Glomerular visceral epithelial cell (primary cell): ENCODE results near the gene KBTBD12.
"Not testable (repeated sequence)": the region's sequence is repeated elsewhere in the genome, so short reads cannot be mapped to it uniquely, and the experiment has no call there.

Source experiments
- DNase-seq: peaks from one replicate; pipeline ENCODE4 v3.0.0-alpha.2; 2016; ENCODE audit errors: extremely low spot score

KBTBD12 gene

GRCh38 chr3:127903611-127904375 lies 11.2 kb upstream of the KBTBD12 start:
- DNase-seq = no peak

- no peak for DNase-seq
Measured at GRCh38 chr3:127905556-127905955, 9.5 kb upstream of the KBTBD12 start.

GRCh38 chr3:127906653-127907052 lies 8.4 kb upstream of the KBTBD12 start:
- DNase-seq = not testable (repeated sequence)

GRCh38 chr3:127908202-127908601 lies 6.8 kb upstream of the KBTBD12 start:
- DNase-seq = no peak

GRCh38 chr3:127908951-127909350 lies 6.1 kb upstream of the KBTBD12 start:
- DNase-seq = no peak

- DNase-seq = no peak
Measured at GRCh38 chr3:127909646-127910045, 5.4 kb upstream of the KBTBD12 start.

GRCh38 chr3:127911421-127911931 lies 3.6 kb upstream of the KBTBD12 start:
- DNase-seq = no peak

- not testable (repeated sequence) for DNase-seq
Measured at GRCh38 chr3:127913841-127914240, 1.2 kb upstream of the KBTBD12 start.

- no peak for DNase-seq
Measured at GRCh38 chr3:127914584-127914983, 448 bp upstream of the KBTBD12 start.

GRCh38 chr3:127915937-127916493 lies 983 bp downstream of the KBTBD12 start:
- no peak for DNase-seq

- no peak for DNase-seq
Measured at GRCh38 chr3:127920738-127921137, 5.7 kb downstream of the KBTBD12 start.

GRCh38 chr3:127923611-127924010 lies 8.6 kb downstream of the KBTBD12 start:
- DNase-seq = no peak

GRCh38 chr3:127925384-127925783 lies 10.4 kb downstream of the KBTBD12 start:
- DNase-seq = no peak

- no peak for DNase-seq
Measured at GRCh38 chr3:127927829-127928604, 13.0 kb downstream of the KBTBD12 start.

GRCh38 chr3:127929818-127930413 lies 14.9 kb downstream of the KBTBD12 start:
- no peak for DNase-seq

- DNase-seq = no peak
Measured at GRCh38 chr3:127933396-127933795, 18.4 kb downstream of the KBTBD12 start.

- no peak for DNase-seq
Measured at GRCh38 chr3:127938800-127939199, 23.8 kb downstream of the KBTBD12 start.

GRCh38 chr3:127940116-127940515 lies 25.1 kb downstream of the KBTBD12 start:
- no peak for DNase-seq

- no peak for DNase-seq
Measured at GRCh38 chr3:127942613-127943012, 27.6 kb downstream of the KBTBD12 start.

- DNase-seq = no peak
Measured at GRCh38 chr3:127948211-127948610, 33.2 kb downstream of the KBTBD12 start.

GRCh38 chr3:127949446-127950055 lies 34.5 kb downstream of the KBTBD12 start:
- DNase-seq = no peak

- peak; percentile 7 for DNase-seq
Measured at GRCh38 chr3:127951276-127951675, 36.2 kb downstream of the KBTBD12 start.
